T-helper 2 cell treated with Interferon-gamma antibody and Interleukin-4, amounts not matched to agents 100 ng/mL and 5 ng/mL, for 36 hours (primary cell): ENCODE data around the gene DHX8. TPM values are rescaled to one million over a fixed set of nuclear protein-coding genes. Genes with fewer than 3 reads are reported as not detected.

ENCODE experiments used
- intact Hi-C: fragments of 100-400 bp; cut with micrococcal nuclease; formaldehyde crosslinking; loops from one replicate; pipeline ENCODE4 v1.15.1; 2023
- total RNA-seq: library from RNA; stranded (reverse); gene quantifications from 2 replicates; pipeline ENCODE4 v1.2.3, GENCODE V29; 2022

DHX8 gene
- total RNA-seq, 1 donor from 2014 or later, result 65.7 TPM

GRCh38 chr17:43546319-43547188 is 62.8 kb downstream of the DHX8 start, which contains the start of gene ETV4:
ETV4 (minus strand) TSS chr17:43546340; CDS start chr17:43545617, 723 bp downstream.
- intact Hi-C loops, result loop anchor here (10.0 kb wide), 1 partner anchor 182 kb away; no protein-coding TSS in a partner anchor

- intact Hi-C loops, result loop anchor here (10.0 kb wide), 1 partner anchor 182 kb away; no protein-coding TSS in a partner anchor
Observed at GRCh38 chr17:43547189-43547550, 63.4 kb downstream of the DHX8 start.

DNA sequence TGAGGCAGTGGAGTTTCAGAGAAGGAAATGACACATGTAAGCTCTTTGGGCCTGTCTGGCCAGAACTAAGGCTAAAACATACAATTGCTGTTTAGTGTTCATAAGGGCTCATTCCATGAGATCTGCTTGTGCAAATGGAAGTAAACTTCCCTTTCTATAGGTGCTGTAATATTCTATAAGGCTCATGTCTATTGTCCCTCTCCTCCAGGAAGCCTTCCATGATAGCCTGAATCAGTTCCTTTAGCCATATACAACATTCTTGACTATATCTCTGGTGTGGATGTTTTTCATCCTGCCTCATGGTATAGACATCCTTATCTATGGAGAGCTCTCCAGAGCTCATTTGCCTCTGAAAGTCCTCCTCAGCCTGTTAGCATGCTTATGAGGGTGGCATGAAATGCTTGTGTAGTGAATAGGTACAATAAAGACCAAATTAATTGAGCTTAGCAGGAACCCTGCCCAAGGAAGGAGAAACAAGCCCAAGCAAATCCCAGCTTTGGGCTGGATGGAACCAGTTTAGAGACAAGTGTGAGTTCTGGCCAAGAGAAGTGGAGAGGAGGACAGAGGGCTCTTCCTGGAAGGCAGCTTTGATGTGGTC is 64.0 kb downstream of the DHX8 start:
- intact Hi-C loops, result loop anchor here (10.0 kb wide), 1 partner anchor 183 kb away; no protein-coding TSS in a partner anchor

- intact Hi-C loops, result loop anchor here (10.0 kb wide), 1 partner anchor 184 kb away; no protein-coding TSS in a partner anchor
Observed at GRCh38 chr17:43548689-43549379, 65.1 kb downstream of the DHX8 start.

DNA sequence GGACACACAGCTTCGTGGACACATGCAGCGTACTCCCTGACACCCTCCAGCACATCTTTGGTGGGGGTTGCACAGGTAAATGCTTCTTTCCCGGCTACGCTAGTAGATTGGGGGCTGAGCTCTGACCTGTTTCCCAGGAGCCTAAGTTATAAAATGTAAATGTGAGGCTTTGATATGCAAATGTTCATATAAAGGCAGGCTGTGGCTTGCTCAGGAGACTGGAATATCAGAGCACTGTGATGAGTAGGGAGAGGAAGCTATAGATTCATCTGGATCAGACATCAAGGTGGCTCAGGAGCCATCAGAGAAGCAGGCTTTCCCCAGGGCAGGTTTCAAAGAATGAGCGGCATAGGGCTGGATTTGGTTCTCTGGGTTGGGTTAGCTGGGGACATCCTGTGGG is 65.7 kb downstream of the DHX8 start:
- intact Hi-C loops, result loop anchor here (10.0 kb wide), 1 partner anchor 185 kb away; no protein-coding TSS in a partner anchor

DNA sequence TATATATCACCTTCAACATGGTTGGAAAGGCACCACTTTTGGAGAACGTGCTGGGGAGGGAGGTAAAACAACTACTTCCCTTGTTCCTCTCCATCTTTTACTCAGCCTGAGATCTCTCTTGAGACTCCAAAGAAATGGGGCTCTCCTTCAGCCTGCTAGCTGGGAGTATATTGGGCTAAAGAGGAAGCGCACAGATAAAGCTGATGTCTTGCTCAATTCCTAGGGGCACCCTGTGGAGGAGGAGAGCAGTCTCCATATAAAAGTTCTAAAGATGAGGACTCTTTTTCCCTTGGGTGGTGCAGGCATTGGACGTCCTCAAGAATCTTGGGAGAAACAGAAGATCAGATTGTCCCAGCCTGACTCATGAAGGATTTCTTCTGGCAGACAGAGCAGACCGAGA is 67.0 kb downstream of the DHX8 start:
- intact Hi-C loops, result no loop called here

DNA sequence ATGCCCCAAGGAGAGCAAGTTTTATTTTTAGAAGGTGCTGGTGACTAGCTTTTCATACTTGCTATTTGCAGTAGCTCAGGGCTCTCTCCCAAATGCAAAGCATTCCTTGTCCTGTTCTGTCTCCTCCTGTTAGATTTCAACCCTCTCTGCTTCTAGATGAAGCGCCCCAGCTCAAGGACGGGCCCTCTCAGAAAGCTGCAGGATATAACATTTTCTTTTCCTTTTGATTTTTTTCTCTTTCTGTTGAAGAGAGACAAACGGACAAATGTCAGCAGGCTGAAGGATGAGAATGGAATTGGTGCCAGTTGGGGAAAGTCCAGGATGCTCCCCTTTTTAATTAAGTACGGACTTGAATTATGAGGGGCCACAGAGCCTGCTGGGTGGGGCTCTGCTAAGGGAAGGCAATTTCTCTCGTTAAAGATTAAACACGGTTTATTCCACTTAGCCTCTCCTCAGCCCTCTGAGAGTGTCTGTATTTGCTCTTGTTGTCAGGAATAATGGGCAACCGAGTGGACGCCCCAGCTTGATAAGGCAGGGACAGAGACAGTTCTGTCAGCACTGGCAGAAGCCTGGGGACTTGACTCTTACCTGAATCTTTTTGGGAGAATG is 68.6 kb downstream of the DHX8 start:
- intact Hi-C loops, result no loop called here

DNA sequence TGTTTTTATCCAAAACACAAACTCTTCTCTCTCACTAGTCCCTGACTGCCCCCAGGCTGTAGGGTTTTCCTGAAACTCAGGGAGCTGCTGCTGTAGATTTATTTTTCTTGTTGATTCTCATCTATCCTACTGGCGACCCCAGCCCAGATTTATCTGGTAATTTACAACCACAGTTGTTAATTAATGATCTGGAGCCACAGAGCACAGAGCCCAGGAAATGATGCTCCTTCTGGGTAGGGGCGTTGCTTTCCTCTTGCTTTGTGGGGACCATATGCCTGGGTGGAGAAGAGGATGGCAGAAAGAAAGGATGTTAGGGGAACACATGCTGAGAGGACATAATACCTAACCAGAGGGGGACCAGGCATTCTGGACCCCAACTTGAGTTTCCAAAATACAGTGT is 69.8 kb downstream of the DHX8 start:
- intact Hi-C loops, result no loop called here

- intact Hi-C loops, result no loop called here
Observed at GRCh38 chr17:43554857-43555256, 71.1 kb downstream of the DHX8 start.

GRCh38 chr17:43556292-43556691 is 72.5 kb downstream of the DHX8 start:
- intact Hi-C loops, result no loop called here

DNA sequence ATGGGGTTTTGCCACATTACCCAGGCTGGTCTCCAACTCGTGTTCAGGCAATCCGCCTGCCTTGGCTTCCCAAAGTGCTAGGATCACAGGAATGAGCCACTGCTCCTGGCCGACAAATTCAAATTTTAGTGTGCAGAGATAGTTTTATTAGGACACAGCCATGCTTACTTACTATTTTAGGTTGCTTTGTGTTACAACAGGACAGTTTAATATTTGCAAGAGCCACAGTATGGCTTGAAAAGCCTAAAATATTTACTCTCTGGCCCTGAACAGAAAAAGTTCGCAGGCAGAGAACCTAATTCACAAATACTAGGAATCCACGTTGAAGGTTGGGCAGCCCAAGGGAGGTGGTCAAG is 75.0 kb downstream of the DHX8 start:
- intact Hi-C loops, result no loop called here

GRCh38 chr17:43559161-43559816 is 75.5 kb downstream of the DHX8 start:
- intact Hi-C loops, result no loop called here

DNA sequence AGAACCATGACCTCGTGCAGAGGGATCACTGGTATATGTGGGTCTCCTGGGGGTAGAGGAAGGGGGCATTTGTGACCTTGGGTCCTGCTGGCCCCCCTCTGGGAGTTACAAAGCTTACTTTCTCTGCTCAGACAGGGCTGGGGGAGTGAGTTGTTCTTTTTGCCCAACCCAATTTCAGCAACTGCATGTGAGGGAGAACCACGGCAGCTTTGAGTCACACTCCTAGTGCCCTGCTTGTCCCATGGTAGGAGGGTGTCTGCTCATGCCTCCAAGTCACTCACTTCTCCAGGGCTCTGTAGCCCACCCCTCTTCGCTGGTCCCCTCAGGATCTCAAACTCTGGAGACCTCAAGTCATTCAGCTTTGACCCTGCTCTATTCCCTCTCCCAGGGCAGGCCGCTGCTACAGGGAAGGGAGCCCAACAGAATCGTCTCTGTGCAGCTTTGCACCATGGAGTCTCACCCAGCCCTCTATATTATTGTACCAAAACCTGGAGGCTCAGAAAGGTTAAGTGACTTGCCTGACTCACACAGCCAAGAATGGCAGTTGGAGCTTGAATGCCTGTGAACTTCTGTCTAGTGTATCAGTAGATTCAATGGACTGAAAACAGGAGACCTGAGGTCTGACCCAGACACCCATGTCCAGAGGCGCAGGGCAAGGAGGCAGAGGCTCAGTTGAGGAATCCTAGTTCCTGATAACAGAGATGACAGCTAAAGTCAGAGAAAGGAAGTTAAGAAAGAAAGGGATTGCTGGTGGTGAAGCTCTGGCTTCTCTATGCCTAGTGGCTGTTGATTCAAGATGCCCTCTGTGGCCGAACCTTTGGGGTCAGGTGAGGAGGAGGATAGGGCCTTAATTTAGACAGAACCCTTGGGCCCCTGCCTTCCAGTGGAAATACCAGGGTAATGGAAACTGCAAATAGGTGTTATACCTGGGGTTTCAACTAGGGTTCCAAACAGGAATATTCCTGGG is 77.0 kb downstream of the DHX8 start:
- intact Hi-C loops, result no loop called here

- intact Hi-C loops, result no loop called here
Observed at GRCh38 chr17:43562679-43563599, 79.2 kb downstream of the DHX8 start.

DNA sequence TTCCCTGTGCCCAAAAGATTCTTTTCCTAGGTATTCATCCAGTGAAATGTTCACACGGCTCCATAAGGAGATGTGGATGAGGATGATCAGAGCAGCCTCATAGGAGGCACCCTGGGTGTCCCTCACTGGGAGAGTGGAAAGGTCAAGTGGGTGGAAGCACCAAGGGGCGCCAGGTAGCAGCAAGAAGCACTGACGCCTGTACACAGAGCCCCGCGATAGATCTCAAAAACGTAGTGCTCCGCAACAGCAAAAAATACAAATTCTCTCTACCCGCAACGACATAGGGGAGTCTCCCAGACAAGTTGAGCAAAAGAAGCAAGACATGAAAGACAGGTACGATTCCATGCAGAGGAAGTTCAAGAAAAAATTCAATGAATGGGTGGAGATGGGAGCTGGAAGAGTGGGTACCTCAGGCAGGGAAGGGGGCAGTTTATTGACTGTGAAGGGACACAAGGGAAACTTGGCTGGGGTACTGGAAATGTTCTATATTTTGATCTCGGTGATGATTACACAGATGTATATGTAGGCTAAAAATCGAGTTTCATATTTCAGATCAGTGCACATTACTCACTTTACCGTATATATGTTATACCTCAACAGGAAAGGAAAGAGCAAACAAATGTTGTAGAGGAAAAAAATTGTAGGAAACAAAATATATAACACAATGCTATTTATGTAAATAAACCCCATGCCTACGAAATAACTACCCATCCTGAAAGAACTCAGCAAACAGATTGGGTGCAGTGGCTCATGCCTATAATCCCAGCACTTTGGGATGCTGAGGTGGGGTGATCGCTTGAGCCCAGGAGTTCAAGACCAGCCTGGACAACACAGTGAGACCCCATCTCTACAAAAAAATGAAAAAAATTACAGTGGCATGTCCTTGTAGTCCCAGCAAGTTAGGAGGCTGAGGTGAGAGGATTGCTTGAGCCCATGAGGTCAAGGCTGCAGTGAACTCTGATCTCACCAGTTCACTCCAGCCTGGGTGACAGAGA is 80.1 kb downstream of the DHX8 start:
- intact Hi-C loops, result no loop called here

- intact Hi-C loops, result no loop called here
Observed at GRCh38 chr17:43568506-43569082, 84.8 kb downstream of the DHX8 start.

DNA sequence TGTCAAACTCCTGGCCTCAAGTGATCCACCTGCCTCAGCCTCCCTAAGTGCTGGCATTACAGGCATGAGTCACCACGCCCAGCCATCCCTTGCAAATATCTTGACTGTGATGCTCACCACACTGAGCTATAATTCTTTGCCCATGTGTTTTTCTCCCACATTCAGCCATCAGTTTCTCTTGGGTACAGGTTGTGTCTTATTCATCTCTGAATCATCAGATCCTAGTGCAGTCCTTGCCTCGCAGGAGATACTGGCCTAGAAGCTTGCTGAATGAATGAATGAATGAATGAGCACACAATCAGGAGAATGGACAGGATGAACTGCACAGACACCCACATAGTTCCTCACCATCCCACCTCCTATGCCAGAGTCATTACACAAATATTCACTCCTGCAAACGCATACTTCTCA is 86.7 kb downstream of the DHX8 start:
- intact Hi-C loops, result no loop called here
